Mucosa of descending colon (tissue), 3 donors: ENCODE measurements around the gene STT3A. TPM values are rescaled to one million over a fixed set of nuclear protein-coding genes. Genes with fewer than 3 reads are reported as not detected.

Experiments used
- ATAC-seq: fragments of 200-7000 bp; cut with Tn5 transposase; one replicate; pipeline ENCODE4 v1.9.1; 2020; ENCODE audit warnings: mild to moderate bottlenecking, moderate library complexity
- DNase-seq, 3 donors: peaks; one replicate each; pipeline ENCODE4 v3.0.0-alpha.2; 2020
- H3K36me3 ChIP-seq: fragments of 200-600 bp; one replicate; pipeline ENCODE4 v1.8.0; 2021; ENCODE audit warnings: low read depth, mild to moderate bottlenecking
- H3K4me1 ChIP-seq: fragments of 200-600 bp; one replicate; pipeline ENCODE4 v1.8.0; 2021; ENCODE audit warnings: low read depth, mild to moderate bottlenecking
- H3K4me3 ChIP-seq: fragments of 200-600 bp; one replicate; pipeline ENCODE4 v1.8.0; 2021; ENCODE audit warnings: mild to moderate bottlenecking
- H3K9me3 ChIP-seq: fragments of 200-600 bp; one replicate; pipeline ENCODE4 v1.8.0; 2021; ENCODE audit warnings: mild to moderate bottlenecking
- CTCF ChIP-seq: fragments of 200-600 bp; IDR thresholded peaks from one replicate; pipeline ENCODE4 v1.8.0; 2022; ENCODE audit warnings: antibody characterized with exemption, mild to moderate bottlenecking
- intact Hi-C, 2 donors: fragments of 100-400 bp; cut with DNase I in 1 of 2; cut with micrococcal nuclease in 1 of 2; formaldehyde crosslinking; loops; one replicate each; pipeline versions ENCODE4 v1.11.0 to v1.11.1; 2022; cut with DNase I, micrococcal nuclease
- total RNA-seq, 3 donors: library from RNA; stranded (reverse); fragmentation: NEBNext Ultra II Directional in 2 of 3; extraction: Animal tissue kit (Norgen Biotek cat#: 25700) in 2 of 3; gene quantifications; one replicate each; pipeline versions ENCODE4 v1.2.1 to v1.2.4, GENCODE V29; 2021 to 2023
- donor health status: DM: no; HTN: no; CAD: no; lungs with moderate emphysema.
- donor health status: DM: no; HTN: no; CAD: no.
- donor health status: DM: no; HTN: yes; CAD: no.

Gene STT3A
- total RNA-seq, 3 donors from 2014 or later = 88.4 to 137 (median 89.6) TPM

GRCh38 chr11:125579811-125580210 is 12.8 kb upstream of the STT3A start:
- H3K9me3 ChIP-seq = no peaks in the 10 kb centered on the region

GRCh38 chr11:125583496-125583895 is 9.2 kb upstream of the STT3A start:
- no peak for ATAC-seq
- intact Hi-C loops = no loop called here
- H3K4me3 ChIP-seq = no peak overlapping the region
- DNase-seq = no peak
- no peaks in the 10 kb centered on the region for H3K9me3 ChIP-seq
- H3K4me1 ChIP-seq = no peaks in the 10 kb centered on the region
- no peak for TF ChIP-seq CTCF
- peaks cover 24% of the 10 kb centered on the region for H3K36me3 ChIP-seq

More at GRCh38 chr11:125579811-125580210, 12.8 kb upstream of the STT3A start:
- TF ChIP-seq CTCF = no peak
- ATAC-seq (no peak), DNase-seq (no peak)
- Histone ChIP-seq H3K36me3 (peaks cover 28% of the 10 kb centered on the region), H3K4me1 (no peaks in the 10 kb centered on the region), H3K4me3 (no peak overlapping the region)
- intact Hi-C loops = no loop called here

- TF ChIP-seq CTCF = no peak
- Histone ChIP-seq H3K36me3 (peaks cover 21% of the 10 kb centered on the region), H3K9me3 (no peaks in the 10 kb centered on the region), H3K4me3 (no peak overlapping the region), H3K4me1 (no peaks in the 10 kb centered on the region)
- ATAC-seq = no peak
- intact Hi-C loops = no loop called here
- DNase-seq = no peak
Observed at GRCh38 chr11:125585487-125585886, 7.2 kb upstream of the STT3A start.

- Histone ChIP-seq H3K9me3 (no peaks in the 10 kb centered on the region), H3K4me3 (no peak overlapping the region), H3K36me3 (peaks cover 20% of the 10 kb centered on the region), H3K4me1 (no peaks in the 10 kb centered on the region)
- DNase-seq = no peak
- intact Hi-C loops = no loop called here
- TF ChIP-seq CTCF = no peak
- ATAC-seq = no peak
Observed at GRCh38 chr11:125586623-125587022, 6.0 kb upstream of the STT3A start.

DNA sequence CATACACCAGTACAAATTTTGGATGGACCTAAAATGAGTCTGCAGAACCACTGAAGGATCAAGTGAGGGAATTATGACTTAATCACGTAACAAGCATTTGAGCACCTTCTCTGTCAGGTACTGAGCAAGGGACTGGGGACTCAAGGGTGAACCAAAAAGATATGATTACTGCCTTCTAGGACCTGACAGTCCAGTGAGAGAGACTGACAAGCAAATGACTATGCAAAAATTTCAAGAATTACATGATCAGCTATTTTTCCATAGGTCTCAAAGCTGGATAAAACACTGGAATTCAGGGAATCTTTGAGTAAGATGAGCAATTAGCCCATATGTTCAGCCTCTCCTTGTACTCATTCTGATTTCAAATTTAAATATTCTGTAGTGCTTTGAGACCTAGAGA is 5.2 kb upstream of the STT3A start:
- Histone ChIP-seq H3K9me3 (no peaks in the 10 kb centered on the region), H3K4me3 (no peak overlapping the region), H3K36me3 (peaks cover 14% of the 10 kb centered on the region), H3K4me1 (no peaks in the 10 kb centered on the region)
- DNase-seq = no peak
- no peak for TF ChIP-seq CTCF
- ATAC-seq = no peak
- intact Hi-C loops = no loop called here

DNA sequence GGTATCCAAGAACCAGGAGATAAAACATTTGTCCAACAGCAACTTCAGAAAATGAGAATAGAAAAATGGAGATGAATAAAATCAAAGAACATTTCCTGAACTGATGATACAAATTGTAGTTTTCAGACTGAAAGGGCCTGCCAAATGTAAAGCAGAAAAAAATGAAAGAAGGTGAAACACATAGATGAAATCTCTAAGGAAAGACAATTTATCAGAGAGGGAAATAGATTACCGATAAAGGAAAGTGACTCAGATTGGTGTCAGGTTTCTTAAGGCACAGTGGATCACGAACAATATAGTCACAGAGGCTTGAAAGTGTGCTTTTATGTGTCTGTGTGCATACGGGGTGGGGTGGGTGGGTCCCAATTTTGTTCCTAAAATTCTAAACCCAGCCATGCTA is 4.1 kb upstream of the STT3A start:
- intact Hi-C loops = no loop called here
- TF ChIP-seq CTCF = no peak
- Histone ChIP-seq H3K4me1 (peaks cover 4% of the 10 kb centered on the region), H3K36me3 (peaks cover 6% of the 10 kb centered on the region), H3K9me3 (no peaks in the 10 kb centered on the region), H3K4me3 (no peak overlapping the region)
- no peak for DNase-seq
- ATAC-seq = no peak
